ENCODE data around the gene VAT1L. TPM values are rescaled to one million over a fixed set of nuclear protein-coding genes. Genes with fewer than 3 reads are reported as not detected.

Gene VAT1L
- total and polyA plus RNA-seq, 2 donors (not counting 1 experiment from before 2014, with no cell fraction given), result 17.9 to 86.9 TPM

GRCh38 chr16:77749415-77749814 is 38.9 kb upstream of the VAT1L start:
- no peak for TF ChIP-seq EZH2 (IDR thresholded peaks at IDR 0.05; ENCODE audit: low read length, missing control alignments)
- TF ChIP-seq CTCF (conservative IDR thresholded peaks at IDR 0.05 in 1 of 2, IDR thresholded peaks at IDR 0.05 in 1 of 2; ENCODE audit: low read depth in 1 of 2, low read length in 2 of 2), result no peak
- no peak for DNase-seq (ENCODE audit: low read depth in 2 of 2)
- H3K27ac ChIP-seq (ENCODE audit: insufficient read depth, low read length), result no peak overlapping the region
- H3K79me2 ChIP-seq (ENCODE audit: control insufficient read depth, insufficient read depth, low read length), result no peaks in the 10 kb centered on the region
- H4K20me1 ChIP-seq (ENCODE audit: control insufficient read depth, extremely low read depth, insufficient read depth, low read length), result no peaks in the 10 kb centered on the region
- no peaks in the 10 kb centered on the region for H3K9me3 ChIP-seq (ENCODE audit: control insufficient read depth, insufficient read depth, low read depth, low read length)
- no peak overlapping the region for H3K4me3 ChIP-seq (replicated peaks in 1 of 4; ENCODE audit: control extremely low read depth in 1 of 4, insufficient read depth in 1 of 4, low read depth in 3 of 4, low read length in 4 of 4)
- no peak overlapping the region for H3K9ac ChIP-seq (ENCODE audit: insufficient read depth, low read length)
- H3K4me2 ChIP-seq (ENCODE audit: extremely low read depth, insufficient read depth, low read length), result no peak overlapping the region
- H3K4me1 ChIP-seq (ENCODE audit: control insufficient read depth, extremely low read depth, insufficient read depth, low read length), result no peaks in the 10 kb centered on the region
- no peaks in the 10 kb centered on the region for H3K27me3 ChIP-seq (ENCODE audit: control insufficient read depth, insufficient read depth, low read length)
- no peak overlapping the region for H2AFZ ChIP-seq (ENCODE audit: low read length)
- H3K36me3 ChIP-seq (ENCODE audit: control insufficient read depth, insufficient read depth, low read length), result no peaks in the 10 kb centered on the region

- no peaks in the 10 kb centered on the region for H3K9me3 ChIP-seq (ENCODE audit: control insufficient read depth, insufficient read depth, low read depth, low read length)
- no peak overlapping the region for H3K4me3 ChIP-seq (replicated peaks in 1 of 4; ENCODE audit: control extremely low read depth in 1 of 4, insufficient read depth in 1 of 4, low read depth in 3 of 4, low read length in 4 of 4)
- no peak for TF ChIP-seq CTCF (conservative IDR thresholded peaks at IDR 0.05 in 1 of 2, IDR thresholded peaks at IDR 0.05 in 1 of 2; ENCODE audit: low read depth in 1 of 2, low read length in 2 of 2)
- no peak for TF ChIP-seq EZH2 (IDR thresholded peaks at IDR 0.05; ENCODE audit: low read length, missing control alignments)
- H3K36me3 ChIP-seq (ENCODE audit: control insufficient read depth, insufficient read depth, low read length), result no peaks in the 10 kb centered on the region
- no peaks in the 10 kb centered on the region for H3K27me3 ChIP-seq (ENCODE audit: control insufficient read depth, insufficient read depth, low read length)
- no peaks in the 10 kb centered on the region for H3K4me1 ChIP-seq (ENCODE audit: control insufficient read depth, extremely low read depth, insufficient read depth, low read length)
- DNase-seq (ENCODE audit: low read depth in 2 of 2), result no peak
- no peak overlapping the region for H3K27ac ChIP-seq (ENCODE audit: insufficient read depth, low read length)
- H3K4me2 ChIP-seq (ENCODE audit: extremely low read depth, insufficient read depth, low read length), result no peak overlapping the region
- H3K9ac ChIP-seq (ENCODE audit: insufficient read depth, low read length), result no peak overlapping the region
- H3K79me2 ChIP-seq (ENCODE audit: control insufficient read depth, insufficient read depth, low read length), result no peaks in the 10 kb centered on the region
- no peak overlapping the region for H2AFZ ChIP-seq (ENCODE audit: low read length)
- H4K20me1 ChIP-seq (ENCODE audit: control insufficient read depth, extremely low read depth, insufficient read depth, low read length), result no peaks in the 10 kb centered on the region
Measured at GRCh38 chr16:77758046-77758445, 30.3 kb upstream of the VAT1L start.

GRCh38 chr16:77758508-77758907 is 29.9 kb upstream of the VAT1L start:
- Histone ChIP-seq H3K36me3 (ENCODE audit: control insufficient read depth, insufficient read depth, low read length) (no peaks in the 10 kb centered on the region), H3K27me3 (ENCODE audit: control insufficient read depth, insufficient read depth, low read length) (no peaks in the 10 kb centered on the region), H3K9ac (ENCODE audit: insufficient read depth, low read length) (no peak overlapping the region), H2AFZ (ENCODE audit: low read length) (no peak overlapping the region), H3K4me3 (replicated peaks in 1 of 4; ENCODE audit: control extremely low read depth in 1 of 4, insufficient read depth in 1 of 4, low read depth in 3 of 4, low read length in 4 of 4) (no peak overlapping the region), H4K20me1 (ENCODE audit: control insufficient read depth, extremely low read depth, insufficient read depth, low read length) (no peaks in the 10 kb centered on the region), H3K79me2 (ENCODE audit: control insufficient read depth, insufficient read depth, low read length) (no peaks in the 10 kb centered on the region), H3K4me1 (ENCODE audit: control insufficient read depth, extremely low read depth, insufficient read depth, low read length) (no peaks in the 10 kb centered on the region), H3K4me2 (ENCODE audit: extremely low read depth, insufficient read depth, low read length) (no peak overlapping the region), H3K9me3 (ENCODE audit: control insufficient read depth, insufficient read depth, low read depth, low read length) (no peaks in the 10 kb centered on the region), H3K27ac (ENCODE audit: insufficient read depth, low read length) (no peak overlapping the region)
- no peak for DNase-seq (ENCODE audit: low read depth in 2 of 2)
- no peak for TF ChIP-seq EZH2 (IDR thresholded peaks at IDR 0.05; ENCODE audit: low read length, missing control alignments)
